Activated T-helper 1 cell treated with anti-CD3 and anti-CD28 coated beads, Interleukin-12 subunit alpha, Interleukin-12 subunit beta, Interleukin-2, Interleukin-4 antibody, amounts not matched to agents 30 ng/mL and 10 ng/mL and 1 ng/mL, durations not matched to agents 14 hours and 24 hours and 36 hours (primary cell): ENCODE measurements around the gene TAGLN. TPM values are rescaled to one million over a fixed set of nuclear protein-coding genes. Genes with fewer than 3 reads are reported as not detected.
A peak's percentile ranks its signal among the peaks of the same experiment; 100 is the strongest.

ENCODE experiments used
- DNase-seq: peaks from one replicate; pipeline ENCODE4 v3.0.0; 2021; ENCODE audit warnings: low spot score
- H3K27ac Mint-ChIP-seq: one replicate; pipeline ENCODE4 v1.8.0; 2021; ENCODE audit warnings: mild to moderate bottlenecking, mixed read lengths
- H3K27me3 Mint-ChIP-seq: one replicate; pipeline ENCODE4 v1.8.0; 2022; ENCODE audit warnings: mild to moderate bottlenecking, moderate library complexity, mixed read lengths; ENCODE audit not compliant: insufficient read depth
- H3K36me3 Mint-ChIP-seq: one replicate; pipeline ENCODE4 v1.8.0; 2021; ENCODE audit warnings: low read depth, mixed read lengths
- H3K4me1 Mint-ChIP-seq: one replicate; pipeline ENCODE4 v1.8.0; 2021; ENCODE audit warnings: low read depth, mixed read lengths
- H3K4me3 Mint-ChIP-seq: one replicate; pipeline ENCODE4 v1.8.0; 2021; ENCODE audit warnings: mild to moderate bottlenecking, moderate library complexity, mixed read lengths
- H3K9me3 Mint-ChIP-seq: one replicate; pipeline ENCODE4 v1.8.0; 2021; ENCODE audit warnings: mixed read lengths
- intact Hi-C: fragments of 100-400 bp; cut with micrococcal nuclease; formaldehyde crosslinking; loops from one replicate; pipeline ENCODE4 v1.15.1; 2024
- total RNA-seq: library from RNA; stranded (reverse); gene quantifications from 2 replicates; pipeline ENCODE4 v1.2.3, GENCODE V29; 2022

Gene TAGLN
- 2.9 and 4.6 TPM in 2 replicates for total RNA-seq

- H3K4me3 Mint-ChIP-seq = no peak within 1 kb of the TSS
- DNase-seq = no peak
- H3K36me3 Mint-ChIP-seq = peaks cover 12% of the 10 kb centered on the region
- H3K27me3 Mint-ChIP-seq = no peaks in the 10 kb centered on the region
- no peak within 1 kb of the TSS for H3K27ac Mint-ChIP-seq
- H3K4me1 Mint-ChIP-seq = no peaks in the 10 kb centered on the region
- intact Hi-C loops = no loop called here
- H3K9me3 Mint-ChIP-seq = no peaks in the 10 kb centered on the region
Measured at GRCh38 chr11:117199053-117199915, at the start of gene TAGLN. Gene TAGLN, plus strand, starts transcription at chr11:117199370. Its CDS starts 3,644 bp downstream, at chr11:117203014.

- Mint-ChIP-seq H3K36me3 (peaks cover 23% of the 10 kb centered on the region), H3K27ac (no peak overlapping the region), H3K27me3 (no peaks in the 10 kb centered on the region), H3K4me3 (no peak overlapping the region), H3K4me1 (peaks cover 6% of the 10 kb centered on the region), H3K9me3 (no peaks in the 10 kb centered on the region)
- intact Hi-C loops = no loop called here
- no peak for DNase-seq
Measured at GRCh38 chr11:117152066-117152465, 47.1 kb upstream of the TAGLN start.

- intact Hi-C loops = no loop called here
- Mint-ChIP-seq H3K27ac (no peak overlapping the region), H3K27me3 (no peaks in the 10 kb centered on the region), H3K4me3 (no peak overlapping the region), H3K9me3 (no peaks in the 10 kb centered on the region), H3K4me1 (peaks cover 4% of the 10 kb centered on the region), H3K36me3 (peaks cover 15% of the 10 kb centered on the region)
- no peak for DNase-seq
Measured at GRCh38 chr11:117154468-117154867, 44.7 kb upstream of the TAGLN start.

GRCh38 chr11:117157507-117157906, 41.7 kb upstream of the TAGLN start:
- intact Hi-C loops = no loop called here
- Mint-ChIP-seq H3K4me1 (peaks cover 4% of the 10 kb centered on the region), H3K27me3 (no peaks in the 10 kb centered on the region), H3K36me3 (peaks cover 9% of the 10 kb centered on the region), H3K4me3 (no peak overlapping the region), H3K9me3 (no peaks in the 10 kb centered on the region), H3K27ac (no peak overlapping the region)
- no peak for DNase-seq

GRCh38 chr11:117159892-117160291, 39.3 kb upstream of the TAGLN start:
- Mint-ChIP-seq H3K27me3 (no peaks in the 10 kb centered on the region), H3K36me3 (peaks cover 12% of the 10 kb centered on the region), H3K27ac (no peak overlapping the region), H3K9me3 (no peaks in the 10 kb centered on the region), H3K4me3 (no peak overlapping the region), H3K4me1 (peaks cover 4% of the 10 kb centered on the region)
- DNase-seq = no peak
- intact Hi-C loops = no loop called here

- no peak for DNase-seq
- peaks cover 16% of the 10 kb centered on the region for H3K36me3 Mint-ChIP-seq
- H3K4me3 Mint-ChIP-seq = no peak overlapping the region
- peaks cover 4% of the 10 kb centered on the region for H3K4me1 Mint-ChIP-seq
- no peaks in the 10 kb centered on the region for H3K9me3 Mint-ChIP-seq
- intact Hi-C loops = no loop called here
- H3K27me3 Mint-ChIP-seq = no peaks in the 10 kb centered on the region
- H3K27ac Mint-ChIP-seq = no peak overlapping the region
Measured at GRCh38 chr11:117160826-117161225, 38.3 kb upstream of the TAGLN start.

GRCh38 chr11:117166491-117166890, 32.7 kb upstream of the TAGLN start:
- Mint-ChIP-seq H3K9me3 (no peaks in the 10 kb centered on the region), H3K27ac (no peak overlapping the region), H3K4me3 (no peak overlapping the region), H3K36me3 (peaks cover 30% of the 10 kb centered on the region), H3K27me3 (no peaks in the 10 kb centered on the region), H3K4me1 (no peaks in the 10 kb centered on the region)
- DNase-seq = no peak
- intact Hi-C loops = no loop called here

- H3K9me3 Mint-ChIP-seq = no peaks in the 10 kb centered on the region
- peaks cover 29% of the 10 kb centered on the region for H3K36me3 Mint-ChIP-seq
- H3K4me1 Mint-ChIP-seq = peaks cover 6% of the 10 kb centered on the region
- H3K27me3 Mint-ChIP-seq = no peaks in the 10 kb centered on the region
- no peak overlapping the region for H3K27ac Mint-ChIP-seq
- intact Hi-C loops = no loop called here
- DNase-seq = no peak
- H3K4me3 Mint-ChIP-seq = no peak overlapping the region
Measured at GRCh38 chr11:117169736-117170135, 29.4 kb upstream of the TAGLN start.

GRCh38 chr11:117170210-117170609, 29.0 kb upstream of the TAGLN start:
- no peak overlapping the region for H3K27ac Mint-ChIP-seq
- no peaks in the 10 kb centered on the region for H3K9me3 Mint-ChIP-seq
- intact Hi-C loops = no loop called here
- H3K27me3 Mint-ChIP-seq = no peaks in the 10 kb centered on the region
- no peak for DNase-seq
- H3K36me3 Mint-ChIP-seq = peaks cover 29% of the 10 kb centered on the region
- H3K4me3 Mint-ChIP-seq = no peak overlapping the region
- peaks cover 6% of the 10 kb centered on the region for H3K4me1 Mint-ChIP-seq

GRCh38 chr11:117171007-117171403, 28.2 kb upstream of the TAGLN start:
- Mint-ChIP-seq H3K4me3 (no peak overlapping the region), H3K4me1 (peaks cover 6% of the 10 kb centered on the region), H3K9me3 (no peaks in the 10 kb centered on the region), H3K27ac (no peak overlapping the region), H3K36me3 (peaks cover 24% of the 10 kb centered on the region), H3K27me3 (no peaks in the 10 kb centered on the region)
- intact Hi-C loops = no loop called here
- DNase-seq = no peak

GRCh38 chr11:117171404-117172061, 27.6 kb upstream of the TAGLN start:
- Mint-ChIP-seq H3K36me3 (peaks cover 20% of the 10 kb centered on the region), H3K9me3 (no peaks in the 10 kb centered on the region), H3K27me3 (no peaks in the 10 kb centered on the region), H3K27ac (peak overlapping the region; percentile 35), H3K4me1 (peaks cover 6% of the 10 kb centered on the region), H3K4me3 (no peak overlapping the region)
- no peak for DNase-seq
- intact Hi-C loops = no loop called here

- Mint-ChIP-seq H3K27me3 (no peaks in the 10 kb centered on the region), H3K27ac (no peak overlapping the region), H3K36me3 (peaks cover 11% of the 10 kb centered on the region), H3K4me3 (no peak overlapping the region), H3K4me1 (peaks cover 9% of the 10 kb centered on the region), H3K9me3 (no peaks in the 10 kb centered on the region)
- intact Hi-C loops = no loop called here
- no peak for DNase-seq
Measured at GRCh38 chr11:117172724-117173421, 26.3 kb upstream of the TAGLN start.

GRCh38 chr11:117175104-117175503, 24.1 kb upstream of the TAGLN start:
- intact Hi-C loops = no loop called here
- DNase-seq = no peak
- Mint-ChIP-seq H3K4me1 (peaks cover 26% of the 10 kb centered on the region), H3K27me3 (no peaks in the 10 kb centered on the region), H3K27ac (no peak overlapping the region), H3K36me3 (peaks cover 5% of the 10 kb centered on the region), H3K9me3 (no peaks in the 10 kb centered on the region), H3K4me3 (no peak overlapping the region)
